Stimulated activated CD8-positive, alpha-beta memory T cell treated with anti-CD3 and anti-CD28 coated beads, Interleukin-12 subunit alpha, Interleukin-12 subunit beta, amount 100 ng/mL, for 4 hours (primary cell): ENCODE measurements around the gene COL6A1.
"Not testable (repeated sequence)": the region's sequence is repeated elsewhere in the genome, so short reads cannot be mapped to it uniquely, and the experiment has no call there.

ENCODE experiments used
- DNase-seq: peaks from one replicate; pipeline ENCODE4 v3.0.0-alpha.2; 2020; ENCODE audit warnings: low read depth

The COL6A1 gene

GRCh38 chr21:45995686-45996179, 14.2 kb downstream of the COL6A1 start:
- DNase-seq = no peak

GRCh38 chr21:45996311-45997204, 15.0 kb downstream of the COL6A1 start:
- DNase-seq = no peak

- no peak for DNase-seq
These were observed 15.6 kb downstream of the COL6A1 start for GRCh38 chr21:45997205-45997494.

- no peak for DNase-seq
These were observed 16.1 kb downstream of the COL6A1 start for GRCh38 chr21:45997495-45998275.

- DNase-seq = no peak
These were observed 16.7 kb downstream of the COL6A1 start for GRCh38 chr21:45998276-45998701.

- DNase-seq = no peak
These were observed 17.5 kb downstream of the COL6A1 start for GRCh38 chr21:45998871-45999580.

- DNase-seq = no peak
These were observed 18.1 kb downstream of the COL6A1 start for GRCh38 chr21:45999581-46000181.

- DNase-seq = no peak
These were observed 18.7 kb downstream of the COL6A1 start for GRCh38 chr21:46000182-46000730.

GRCh38 chr21:46000731-46001641, 19.4 kb downstream of the COL6A1 start:
- no peak for DNase-seq

GRCh38 chr21:46001821-46002681, 20.5 kb downstream of the COL6A1 start:
- DNase-seq = no peak

GRCh38 chr21:46002841-46003574, 21.4 kb downstream of the COL6A1 start:
- DNase-seq = no peak

GRCh38 chr21:46003575-46004007, 22.0 kb downstream of the COL6A1 start:
- no peak for DNase-seq

GRCh38 chr21:46004168-46004861, 22.7 kb downstream of the COL6A1 start:
- DNase-seq = no peak

- no peak for DNase-seq
These were observed 23.5 kb downstream of the COL6A1 start for GRCh38 chr21:46005081-46005480.

- no peak for DNase-seq
These were observed 23.9 kb downstream of the COL6A1 start for GRCh38 chr21:46005481-46005881.

- DNase-seq = not testable (repeated sequence)
These were observed 24.4 kb downstream of the COL6A1 start for GRCh38 chr21:46005894-46006546.
